GM12874 (cell line): Measurements from ENCODE around the gene ACSS1.

Experiments
- TF ChIP-seq, protein P1 (sequence below): IDR thresholded peaks from 2 replicates; pipeline ENCODE4 v1.5.1; 2011; ENCODE audit warnings: low read depth, mild to moderate bottlenecking, control low read depth, low read length, moderate library complexity; ENCODE audit not compliant: insufficient read depth

ACSS1 gene

DNA sequence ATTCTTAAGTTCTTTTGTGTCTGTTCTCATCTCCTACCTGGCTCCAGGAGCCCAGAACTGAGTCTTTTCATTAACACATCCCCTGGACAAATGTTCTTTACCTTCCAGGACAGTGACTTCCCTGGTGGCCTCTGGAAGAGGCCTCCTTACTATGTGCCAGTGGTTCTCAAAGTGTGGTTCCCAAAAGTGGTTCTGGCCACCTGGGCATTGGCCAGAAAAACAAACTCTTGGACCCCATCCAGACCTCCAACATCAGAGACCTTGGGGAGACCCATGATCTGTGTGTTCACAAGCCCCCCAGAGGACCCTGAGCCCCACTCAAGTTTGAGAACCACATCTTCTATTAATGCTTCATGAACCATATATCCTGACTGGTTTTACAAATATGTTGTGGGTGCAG is 31.2 kb upstream of the ACSS1 start:
- TF ChIP-seq, protein P1, sequence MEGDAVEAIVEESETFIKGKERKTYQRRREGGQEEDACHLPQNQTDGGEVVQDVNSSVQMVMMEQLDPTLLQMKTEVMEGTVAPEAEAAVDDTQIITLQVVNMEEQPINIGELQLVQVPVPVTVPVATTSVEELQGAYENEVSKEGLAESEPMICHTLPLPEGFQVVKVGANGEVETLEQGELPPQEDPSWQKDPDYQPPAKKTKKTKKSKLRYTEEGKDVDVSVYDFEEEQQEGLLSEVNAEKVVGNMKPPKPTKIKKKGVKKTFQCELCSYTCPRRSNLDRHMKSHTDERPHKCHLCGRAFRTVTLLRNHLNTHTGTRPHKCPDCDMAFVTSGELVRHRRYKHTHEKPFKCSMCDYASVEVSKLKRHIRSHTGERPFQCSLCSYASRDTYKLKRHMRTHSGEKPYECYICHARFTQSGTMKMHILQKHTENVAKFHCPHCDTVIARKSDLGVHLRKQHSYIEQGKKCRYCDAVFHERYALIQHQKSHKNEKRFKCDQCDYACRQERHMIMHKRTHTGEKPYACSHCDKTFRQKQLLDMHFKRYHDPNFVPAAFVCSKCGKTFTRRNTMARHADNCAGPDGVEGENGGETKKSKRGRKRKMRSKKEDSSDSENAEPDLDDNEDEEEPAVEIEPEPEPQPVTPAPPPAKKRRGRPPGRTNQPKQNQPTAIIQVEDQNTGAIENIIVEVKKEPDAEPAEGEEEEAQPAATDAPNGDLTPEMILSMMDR = no peak

DNA sequence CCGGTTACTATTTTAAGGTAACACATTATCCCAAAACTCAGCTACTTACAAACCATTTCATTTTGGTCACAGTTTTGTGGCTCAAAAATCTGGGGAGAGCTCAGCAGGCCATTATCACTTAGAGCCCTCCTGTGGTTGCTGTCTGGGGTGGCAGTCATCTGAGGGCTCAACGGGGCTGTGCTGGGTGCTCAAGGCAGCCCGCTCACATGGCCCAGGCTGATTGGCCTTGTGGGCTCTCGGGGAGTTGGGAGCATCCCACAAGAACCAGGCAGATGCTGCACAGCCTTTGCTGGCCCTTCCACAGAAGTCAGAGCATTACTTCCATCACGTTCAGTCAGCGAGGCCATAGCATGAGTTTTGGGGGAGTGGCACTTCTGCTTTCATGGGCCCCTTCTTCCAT is 30.3 kb upstream of the ACSS1 start:
- TF ChIP-seq, protein P1 = no peak

DNA sequence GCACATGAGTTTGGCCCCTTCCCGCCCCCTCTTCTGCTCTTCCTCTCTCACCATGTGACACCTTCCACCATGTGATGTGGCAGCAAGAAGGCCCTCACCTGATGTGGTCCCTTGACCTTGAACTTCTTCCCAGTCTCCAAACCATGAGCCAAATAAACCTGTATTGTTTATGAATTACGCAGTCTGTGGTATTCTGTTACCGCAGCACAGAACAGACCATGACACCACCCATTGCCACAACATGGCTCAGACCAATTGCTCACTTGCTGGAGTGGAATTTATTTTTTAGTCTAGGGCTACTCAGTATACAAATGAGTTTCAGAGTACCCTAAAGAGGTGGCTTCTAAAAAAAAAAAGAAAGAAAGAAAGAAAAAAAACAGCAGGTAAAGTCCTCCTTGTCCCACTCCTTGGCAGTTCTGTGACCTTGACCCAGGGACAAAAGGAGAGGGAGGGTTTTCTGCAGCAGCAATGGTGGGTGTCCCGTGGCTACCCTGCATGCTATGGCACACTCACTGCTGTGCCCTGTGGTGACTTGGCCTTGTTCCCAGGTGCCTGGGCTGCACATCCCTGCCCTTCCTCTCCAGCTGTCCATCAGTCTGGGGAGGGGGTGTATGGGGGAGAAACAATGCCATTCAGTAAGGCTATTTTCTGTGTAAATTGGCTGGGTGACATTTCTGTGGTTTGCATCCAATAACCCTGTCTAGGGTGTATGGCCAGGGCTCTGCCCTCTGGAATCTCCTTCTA is 29.4 kb upstream of the ACSS1 start:
- TF ChIP-seq, protein P1 = no peak

DNA sequence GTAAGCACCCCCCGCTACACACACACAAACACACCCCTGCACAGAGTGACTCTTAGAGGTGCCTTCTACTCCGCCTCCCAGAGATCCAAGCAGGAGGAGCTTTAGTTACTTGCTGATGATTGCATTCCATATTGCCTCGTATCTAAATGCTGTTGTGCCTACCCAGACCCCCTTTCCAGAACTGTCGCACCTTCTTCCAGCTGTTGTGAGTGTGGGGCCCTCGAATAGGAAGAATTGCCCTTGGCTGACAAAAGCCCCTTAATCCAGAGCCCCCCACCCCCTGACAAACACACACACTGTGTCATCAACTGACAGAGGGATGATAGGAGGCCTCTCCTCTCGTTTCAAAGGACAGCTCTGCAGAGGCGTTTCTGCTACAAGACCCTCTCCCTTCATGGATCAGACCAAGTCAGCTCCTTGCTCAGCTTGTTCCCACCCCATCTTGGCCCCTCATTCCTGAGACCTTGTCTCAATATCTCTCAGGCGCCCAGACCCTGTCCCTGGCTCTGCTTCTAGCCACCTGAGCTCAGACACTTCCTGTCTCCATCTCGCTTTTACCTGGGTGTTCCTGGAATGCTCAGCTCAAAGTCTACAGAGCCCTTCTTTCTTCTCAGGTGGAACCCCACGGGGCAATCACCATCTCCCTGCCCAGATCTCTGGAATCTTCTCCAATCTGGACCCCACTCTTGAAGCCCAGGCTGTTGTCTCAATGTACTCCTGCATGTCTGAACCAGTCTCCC is 28.0 kb upstream of the ACSS1 start:
- TF ChIP-seq, protein P1 = no peak

DNA sequence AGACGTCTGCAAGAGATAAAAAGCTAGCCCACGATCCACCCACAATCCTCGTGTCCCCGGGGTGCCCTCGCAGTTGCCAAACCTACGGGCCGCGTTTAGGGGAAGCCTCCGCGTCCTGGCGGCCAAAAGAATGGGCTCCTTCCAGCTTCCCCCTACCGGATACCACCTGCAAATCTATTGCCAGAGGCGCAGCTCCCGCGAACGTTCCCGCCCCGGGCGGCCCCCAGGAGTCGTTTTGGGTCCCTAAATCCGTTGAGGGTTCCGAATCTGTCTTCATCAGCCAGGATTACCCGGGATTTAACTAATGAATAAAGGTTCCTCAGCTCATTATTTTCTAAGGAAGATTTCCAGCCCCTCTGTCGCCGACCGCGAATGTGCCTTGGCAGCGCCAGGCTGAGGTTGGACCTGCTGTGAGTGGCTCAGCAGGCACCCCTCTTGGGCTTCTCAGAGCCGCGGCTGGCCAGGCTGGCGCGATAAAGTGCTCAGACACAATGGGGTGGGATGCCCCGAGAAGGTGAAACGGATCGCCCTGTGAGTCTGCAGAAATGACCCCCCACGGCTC is 26.8 kb upstream of the ACSS1 start:
- TF ChIP-seq, protein P1 = no peak

DNA sequence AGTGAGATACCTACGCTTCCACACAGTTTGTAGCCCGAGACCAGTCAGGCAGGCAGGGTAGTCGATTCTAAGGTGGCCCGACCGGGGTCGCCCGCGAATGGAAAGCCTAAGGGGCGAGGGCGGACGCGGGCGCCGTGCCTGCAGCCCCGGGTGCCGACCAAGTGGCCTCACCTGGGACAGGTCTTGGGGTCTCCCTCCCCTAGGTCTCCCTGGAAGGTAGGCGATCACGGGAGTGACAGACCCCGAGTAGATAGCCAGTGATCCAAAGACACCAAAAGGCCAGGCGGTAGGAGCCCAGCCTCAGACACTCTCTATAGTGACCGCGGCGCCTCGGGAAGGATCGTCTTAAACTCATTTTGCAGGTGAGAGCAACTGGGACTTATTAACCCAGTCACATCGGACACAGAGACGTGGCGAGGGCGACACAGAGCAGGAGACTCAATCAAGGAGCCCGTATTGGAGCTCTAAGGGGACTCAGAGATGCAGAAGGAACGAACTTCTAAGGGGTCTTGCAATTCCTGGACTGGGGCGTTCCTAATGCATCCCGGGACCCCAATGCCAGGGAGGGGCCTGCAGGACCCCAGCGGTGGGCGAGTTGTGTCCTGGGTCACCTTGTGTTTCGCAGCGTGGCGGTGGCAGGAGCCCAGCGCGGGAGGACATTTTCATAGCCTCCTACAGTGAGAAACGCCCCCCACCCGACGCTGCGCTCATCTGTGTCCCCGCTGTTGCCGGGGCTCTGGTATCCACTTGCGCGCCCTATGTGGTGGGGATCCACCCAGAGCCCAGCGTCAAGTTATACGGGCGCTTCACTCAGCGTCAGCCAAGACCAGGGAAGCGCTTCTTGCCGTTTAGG is 26.1 kb upstream of the ACSS1 start:
- TF ChIP-seq, protein P1 = peak; percentile 44
